Measurements from ENCODE around the gene TUBA3E. TPM values are rescaled to one million over a fixed set of nuclear protein-coding genes. Genes with fewer than 3 reads are reported as not detected.
"Not testable (repeated sequence)": the region's sequence is repeated elsewhere in the genome, so short reads cannot be mapped to it uniquely, and the experiment has no call there.

Gene TUBA3E
- total and polyA plus RNA-seq, 2 of the 13 experiments (the other 11 are each of a cell fraction or from before 2014, with no cell fraction given), result not detected

DNA sequence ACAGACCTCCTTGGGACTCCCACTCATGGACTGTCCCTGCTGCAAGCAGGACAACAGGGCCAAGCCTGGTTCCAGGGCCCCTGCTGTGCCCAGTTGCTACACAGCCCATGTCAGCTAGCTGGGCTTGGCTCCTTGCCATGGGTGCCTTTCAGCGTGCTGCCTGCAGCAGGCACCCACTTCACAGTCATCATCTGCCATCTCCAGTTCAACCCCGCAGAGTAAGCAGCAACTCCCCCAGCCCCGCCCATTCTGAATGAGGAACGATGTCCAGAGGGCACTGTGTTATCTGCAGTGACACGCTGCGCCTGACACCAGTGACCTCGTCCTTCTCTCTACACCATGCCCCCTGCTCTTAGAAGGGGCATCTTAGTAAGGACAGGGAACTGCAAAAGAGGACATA is 4.3 kb upstream of the TUBA3E start (continued):
- TF ChIP-seq, protein P1, sequence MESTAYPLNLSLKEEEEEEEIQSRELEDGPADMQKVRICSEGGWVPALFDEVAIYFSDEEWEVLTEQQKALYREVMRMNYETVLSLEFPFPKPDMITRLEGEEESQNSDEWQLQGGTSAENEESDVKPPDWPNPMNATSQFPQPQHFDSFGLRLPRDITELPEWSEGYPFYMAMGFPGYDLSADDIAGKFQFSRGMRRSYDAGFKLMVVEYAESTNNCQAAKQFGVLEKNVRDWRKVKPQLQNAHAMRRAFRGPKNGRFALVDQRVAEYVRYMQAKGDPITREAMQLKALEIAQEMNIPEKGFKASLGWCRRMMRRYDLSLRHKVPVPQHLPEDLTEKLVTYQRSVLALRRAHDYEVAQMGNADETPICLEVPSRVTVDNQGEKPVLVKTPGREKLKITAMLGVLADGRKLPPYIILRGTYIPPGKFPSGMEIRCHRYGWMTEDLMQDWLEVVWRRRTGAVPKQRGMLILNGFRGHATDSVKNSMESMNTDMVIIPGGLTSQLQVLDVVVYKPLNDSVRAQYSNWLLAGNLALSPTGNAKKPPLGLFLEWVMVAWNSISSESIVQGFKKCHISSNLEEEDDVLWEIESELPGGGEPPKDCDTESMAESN (CRISPR knock-in tag; conservative IDR thresholded peaks at IDR 0.05), result peak; percentile 85
- peak; percentile 17; the same call in 1 of the 2 replicates for TF ChIP-seq HOXA3 (CRISPR knock-in tag; IDR thresholded peaks at IDR 0.05)

DNA sequence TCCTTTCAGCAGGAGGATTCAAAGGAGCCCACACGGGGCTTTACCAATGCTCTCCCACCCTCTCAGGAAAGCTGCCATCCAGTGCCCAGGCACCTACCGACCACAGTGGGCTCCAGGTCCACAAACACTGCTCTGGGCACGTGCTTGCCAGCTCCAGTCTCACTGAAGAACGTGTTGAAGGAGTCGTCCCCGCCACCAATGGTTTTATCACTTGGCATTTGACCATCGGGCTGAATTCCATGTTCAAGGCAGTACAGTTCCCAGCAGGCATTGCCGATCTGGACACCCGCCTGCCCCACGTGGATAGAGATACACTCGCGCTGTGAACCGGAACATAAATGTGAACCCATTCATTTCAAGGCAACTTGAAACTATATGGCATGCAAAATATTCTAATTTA is 2.2 kb downstream of the TUBA3E start:
- H4K20me1 ChIP-seq (ENCODE audit: insufficient read depth, low read length); H2AFZ ChIP-seq (ENCODE audit: low read length); H3K9me3 ChIP-seq (ENCODE audit: low read length); H3K9ac ChIP-seq (ENCODE audit: insufficient read depth, low read depth, low read length); DNase-seq (ENCODE audit: low spot score); H3K4me3 ChIP-seq (replicated peaks in 1 of 3; ENCODE audit: insufficient read depth in 1 of 3, low read depth in 2 of 3, low read length in 3 of 3); H3K27me3 ChIP-seq (ENCODE audit: control insufficient read depth in 1 of 2, insufficient read depth in 2 of 2, low read length in 2 of 2); BruUV-seq (replicated peaks); H3K4me2 ChIP-seq (ENCODE audit: low read depth, low read length); FAIRE-seq; H3K36me3 ChIP-seq (replicated peaks in 1 of 2; ENCODE audit: control insufficient read depth in 1 of 2, insufficient read depth in 2 of 2, low read length in 2 of 2); POLR2A ChIA-PET; H3K79me2 ChIP-seq (ENCODE audit: insufficient read depth, low read length); CTCF ChIA-PET (ENCODE audit: low intra/inter-chr PET ratio, low total read pairs); H3K4me1 ChIP-seq (ENCODE audit: insufficient read depth, low read length); ATAC-seq; H3K27ac ChIP-seq (ENCODE audit: extremely low read length, insufficient read depth, low read length); intact Hi-C loops (cut with micrococcal nuclease; ENCODE audit: unreplicated experiment): not testable (repeated sequence)
- WGBS (ENCODE audit: low lambda C conversion rate), result 75% methylated on average over 7 of the region's 13 CpGs
- in situ Hi-C loops (cut with HindIII; ENCODE audit: extremely low pct_ligation_motif_present, low pct_unique_long_range_greater_than_20kb), result loop anchor here (25.0 kb wide), 1 partner anchor 1291 kb away; the partner anchor contains the start of genes MZT2A and TUBA3D

DNA sequence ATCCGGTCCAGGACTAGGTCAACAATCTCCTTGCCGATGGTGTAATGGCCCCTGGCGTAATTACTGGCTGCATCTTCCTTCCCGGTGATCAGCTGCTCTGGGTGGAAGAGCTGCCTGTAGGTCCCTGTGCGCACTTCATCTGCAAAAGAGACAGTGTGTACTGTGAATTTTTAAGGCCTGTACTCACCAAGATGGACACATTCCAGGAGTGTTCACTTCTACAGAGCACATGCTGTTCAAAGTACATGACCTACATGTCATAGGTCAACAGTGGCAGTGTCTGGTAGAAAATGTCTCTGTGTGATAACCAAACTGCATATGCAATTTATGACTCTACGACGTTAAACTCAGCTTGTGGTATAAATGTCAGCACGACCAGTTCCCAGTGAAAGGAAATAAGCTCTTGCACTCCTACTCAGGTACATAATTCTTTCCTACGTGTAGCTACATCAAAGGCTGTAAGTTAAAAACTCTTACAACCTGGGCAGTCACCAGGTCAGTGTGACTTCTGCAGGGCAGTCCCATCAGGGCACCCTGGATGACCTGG is 3.1 kb downstream of the TUBA3E start:
- H4K20me1 ChIP-seq (ENCODE audit: insufficient read depth, low read length); POLR2A ChIA-PET; H3K9ac ChIP-seq (ENCODE audit: insufficient read depth, low read depth, low read length); H3K79me2 ChIP-seq (ENCODE audit: insufficient read depth, low read length); H3K4me2 ChIP-seq (ENCODE audit: low read depth, low read length); H3K27ac ChIP-seq (ENCODE audit: extremely low read length, insufficient read depth, low read length); H3K4me1 ChIP-seq (ENCODE audit: insufficient read depth, low read length); DNase-seq (ENCODE audit: low spot score); FAIRE-seq; H3K4me3 ChIP-seq (replicated peaks in 1 of 3; ENCODE audit: insufficient read depth in 1 of 3, low read depth in 2 of 3, low read length in 3 of 3); intact Hi-C loops (cut with micrococcal nuclease; ENCODE audit: unreplicated experiment); H3K27me3 ChIP-seq (ENCODE audit: control insufficient read depth in 1 of 2, insufficient read depth in 2 of 2, low read length in 2 of 2); H3K36me3 ChIP-seq (replicated peaks in 1 of 2; ENCODE audit: control insufficient read depth in 1 of 2, insufficient read depth in 2 of 2, low read length in 2 of 2); CTCF ChIA-PET (ENCODE audit: low intra/inter-chr PET ratio, low total read pairs); H3K9me3 ChIP-seq (ENCODE audit: low read length); BruUV-seq (replicated peaks); H2AFZ ChIP-seq (ENCODE audit: low read length): not testable (repeated sequence)
- peak; percentile 7; the same call in 1 of the 3 replicates for ATAC-seq
- TF ChIP-seq NR2F6 (IDR thresholded peaks at IDR 0.05) (peak; percentile 35), NR2F6 (CRISPR knock-in tag; IDR thresholded peaks at IDR 0.05) (0 out of 2 replicates have a peak, but pooled peaks have one; percentile 17)
- in situ Hi-C loops (cut with HindIII; ENCODE audit: extremely low pct_ligation_motif_present, low pct_unique_long_range_greater_than_20kb), result loop anchor here (25.0 kb wide), 1 partner anchor 1292 kb away; the partner anchor contains the start of genes MZT2A and TUBA3D
- WGBS (ENCODE audit: low lambda C conversion rate), result 56% methylated on average over 9 of the region's 9 CpGs

DNA sequence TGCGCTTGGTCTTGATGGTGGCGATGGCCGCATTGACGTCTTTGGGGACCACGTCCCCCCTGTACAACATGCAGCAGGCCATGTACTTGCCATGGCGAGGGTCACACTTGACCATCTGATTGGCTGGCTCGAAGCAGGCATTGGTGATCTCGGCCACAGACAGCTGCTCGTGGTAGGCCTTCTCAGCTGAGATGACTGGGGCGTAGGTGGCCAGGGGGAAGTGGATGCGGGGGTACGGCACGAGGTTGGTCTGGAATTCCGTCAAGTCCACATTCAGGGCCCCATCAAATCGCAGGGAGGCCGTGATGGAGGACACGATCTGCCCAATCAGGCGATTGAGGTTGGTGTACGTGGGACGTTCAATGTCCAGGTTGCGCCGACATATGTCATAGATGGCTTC is 4.4 kb downstream of the TUBA3E start:
- FAIRE-seq; H3K36me3 ChIP-seq (replicated peaks in 1 of 2; ENCODE audit: control insufficient read depth in 1 of 2, insufficient read depth in 2 of 2, low read length in 2 of 2); CTCF ChIA-PET (ENCODE audit: low intra/inter-chr PET ratio, low total read pairs); DNase-seq (ENCODE audit: low spot score); BruUV-seq (replicated peaks); H3K4me2 ChIP-seq (ENCODE audit: low read depth, low read length); H3K4me3 ChIP-seq (replicated peaks in 1 of 3; ENCODE audit: insufficient read depth in 1 of 3, low read depth in 2 of 3, low read length in 3 of 3); H3K79me2 ChIP-seq (ENCODE audit: insufficient read depth, low read length); ATAC-seq; H3K9me3 ChIP-seq (ENCODE audit: low read length); H3K27ac ChIP-seq (ENCODE audit: extremely low read length, insufficient read depth, low read length); H2AFZ ChIP-seq (ENCODE audit: low read length); H3K27me3 ChIP-seq (ENCODE audit: control insufficient read depth in 1 of 2, insufficient read depth in 2 of 2, low read length in 2 of 2); POLR2A ChIA-PET; intact Hi-C loops (cut with micrococcal nuclease; ENCODE audit: unreplicated experiment); H4K20me1 ChIP-seq (ENCODE audit: insufficient read depth, low read length); H3K9ac ChIP-seq (ENCODE audit: insufficient read depth, low read depth, low read length); H3K4me1 ChIP-seq (ENCODE audit: insufficient read depth, low read length): not testable (repeated sequence)
- in situ Hi-C loops (cut with HindIII; ENCODE audit: extremely low pct_ligation_motif_present, low pct_unique_long_range_greater_than_20kb), result loop anchor here (25.0 kb wide), 1 partner anchor 1293 kb away; the partner anchor contains the start of genes MZT2A and TUBA3D
- 81% methylated on average over 8 of the region's 22 CpGs for WGBS (ENCODE audit: low lambda C conversion rate)

All from HepG2 (cell line).